GM21825 (cell line): ENCODE data around the gene HOXD10.

Experiments
- ATAC-seq: cut with Tn5 transposase; IDR thresholded peaks from one replicate; pipeline ENCODE4 v1.9.1; 2021; ENCODE audit warnings: mild to moderate bottlenecking, moderate library complexity; ENCODE audit not compliant: unreplicated experiment

The HOXD10 gene

GRCh38 chr2:176105730-176106580 lies 10.6 kb upstream of the HOXD10 start:
- no peak for ATAC-seq

DNA sequence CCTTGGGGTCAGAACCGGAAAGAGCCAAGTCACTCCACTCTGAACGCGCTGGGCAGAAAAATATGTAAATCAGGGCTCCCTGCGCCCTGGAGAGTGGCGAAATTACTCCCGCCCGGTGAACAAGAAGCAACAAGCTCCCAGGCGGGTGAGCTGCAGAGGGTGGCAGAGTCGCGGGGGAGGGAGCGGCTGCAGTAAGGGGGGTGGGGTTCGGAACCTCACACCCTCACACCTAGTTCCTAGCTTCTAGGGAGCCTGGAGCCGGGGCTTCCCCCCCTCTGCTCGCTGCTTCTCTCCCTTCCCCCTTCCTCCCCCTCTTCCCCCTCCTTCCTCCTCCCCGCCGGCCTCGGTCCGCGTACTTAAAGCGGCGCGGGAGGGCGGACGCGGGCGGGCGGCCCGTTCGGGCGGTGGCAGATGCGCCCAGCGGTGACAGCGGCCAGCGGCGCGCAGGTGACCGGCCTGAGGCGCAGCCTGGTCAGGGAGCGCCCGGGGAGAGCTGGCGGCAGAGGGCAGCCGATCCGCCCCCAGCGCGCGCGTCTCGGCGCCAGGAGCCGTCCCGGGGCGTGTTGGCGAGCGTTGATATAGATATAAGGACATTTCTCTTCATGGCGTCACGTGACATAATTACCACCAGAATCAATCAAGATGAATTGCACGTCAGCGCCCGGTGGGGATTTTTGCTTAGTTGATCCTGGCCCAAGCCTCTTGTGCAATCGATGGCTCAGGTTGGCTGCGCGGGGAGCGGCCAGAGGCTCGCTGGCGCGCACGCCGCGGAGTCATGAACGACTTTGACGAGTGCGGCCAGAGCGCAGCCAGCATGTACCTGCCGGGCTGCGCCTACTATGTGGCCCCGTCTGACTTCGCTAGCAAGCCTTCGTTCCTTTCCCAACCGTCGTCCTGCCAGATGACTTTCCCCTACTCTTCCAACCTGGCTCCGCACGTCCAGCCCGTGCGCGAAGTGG lies 9.7 kb upstream of the HOXD10 start, which contains the start of gene HOXD11:
Gene HOXD11 (plus strand): TSS at position 700 of the 959 bp plus-strand sequence. CDS start 76 bp downstream, at position 776.
- ATAC-seq, result no peak

GRCh38 chr2:176107731-176108181 lies 8.8 kb upstream of the HOXD10 start:
- no peak for ATAC-seq

DNA sequence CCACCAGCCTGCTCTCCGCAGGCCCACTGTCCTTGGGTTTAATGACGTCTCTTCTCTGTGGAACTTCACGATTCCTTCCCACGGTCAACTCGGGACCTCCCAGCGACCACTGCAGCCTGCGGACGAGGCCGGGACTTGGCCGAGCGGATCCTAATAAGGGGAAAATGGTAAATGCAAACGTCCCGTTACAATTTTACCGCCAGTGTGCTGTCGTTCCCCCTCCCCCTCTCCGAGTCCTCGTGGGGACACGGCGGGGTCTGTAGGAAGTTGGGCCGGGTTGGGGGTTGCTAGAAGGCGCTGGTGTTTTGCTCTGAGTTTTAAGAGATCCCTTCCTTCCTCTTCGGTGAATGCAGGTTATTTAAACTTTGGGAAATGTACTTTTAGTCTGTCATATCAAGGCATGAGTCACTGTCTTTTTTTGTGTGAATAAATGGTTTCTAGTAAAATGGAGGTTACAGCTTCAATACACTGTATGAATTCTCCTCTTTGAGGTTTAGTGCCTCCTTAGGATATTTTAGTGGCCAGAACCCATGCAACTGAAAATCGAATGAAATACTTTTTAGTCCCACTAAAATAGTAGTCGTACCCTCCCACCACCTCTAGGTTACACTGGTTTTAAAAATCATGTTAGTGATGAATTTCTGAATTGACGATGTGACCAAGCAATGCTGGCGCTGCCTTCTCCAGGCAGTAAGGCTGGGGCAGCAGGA lies 7.2 kb upstream of the HOXD10 start:
- ATAC-seq, result no peak

GRCh38 chr2:176109946-176110345 lies 6.6 kb upstream of the HOXD10 start:
- ATAC-seq, result no peak

GRCh38 chr2:176110415-176111308 lies 5.9 kb upstream of the HOXD10 start:
- no peak for ATAC-seq

- no peak for ATAC-seq
These were observed 5.3 kb upstream of the HOXD10 start for GRCh38 chr2:176111309-176111663.

DNA sequence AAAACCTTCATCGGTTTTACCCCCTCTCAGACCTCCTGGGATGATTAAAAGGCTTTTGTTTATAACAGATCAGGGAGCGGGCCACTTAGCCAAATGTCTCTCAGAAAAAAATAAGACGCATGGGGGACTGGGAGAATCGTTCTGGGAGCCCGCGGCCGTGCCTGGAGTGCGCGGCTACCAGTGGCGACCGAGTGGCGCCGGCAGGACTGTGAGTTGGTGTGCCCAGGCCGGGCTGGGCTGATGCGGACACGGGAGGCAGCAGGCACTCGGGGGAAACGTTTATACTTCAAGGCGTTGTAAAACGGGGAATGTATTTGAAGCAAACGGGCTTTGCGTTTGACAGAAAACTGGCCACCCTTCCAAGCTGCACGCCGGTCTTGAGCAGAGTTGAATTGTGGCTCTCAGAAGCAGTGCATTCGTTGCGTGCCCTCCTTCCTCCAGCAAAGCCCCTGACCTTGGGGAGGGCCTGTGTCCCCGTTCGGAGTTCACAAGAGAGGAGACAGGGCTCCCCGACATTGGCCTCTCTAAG lies 4.7 kb upstream of the HOXD10 start:
- no peak for ATAC-seq

GRCh38 chr2:176112375-176113302 lies 3.9 kb upstream of the HOXD10 start:
- ATAC-seq, result no peak

DNA sequence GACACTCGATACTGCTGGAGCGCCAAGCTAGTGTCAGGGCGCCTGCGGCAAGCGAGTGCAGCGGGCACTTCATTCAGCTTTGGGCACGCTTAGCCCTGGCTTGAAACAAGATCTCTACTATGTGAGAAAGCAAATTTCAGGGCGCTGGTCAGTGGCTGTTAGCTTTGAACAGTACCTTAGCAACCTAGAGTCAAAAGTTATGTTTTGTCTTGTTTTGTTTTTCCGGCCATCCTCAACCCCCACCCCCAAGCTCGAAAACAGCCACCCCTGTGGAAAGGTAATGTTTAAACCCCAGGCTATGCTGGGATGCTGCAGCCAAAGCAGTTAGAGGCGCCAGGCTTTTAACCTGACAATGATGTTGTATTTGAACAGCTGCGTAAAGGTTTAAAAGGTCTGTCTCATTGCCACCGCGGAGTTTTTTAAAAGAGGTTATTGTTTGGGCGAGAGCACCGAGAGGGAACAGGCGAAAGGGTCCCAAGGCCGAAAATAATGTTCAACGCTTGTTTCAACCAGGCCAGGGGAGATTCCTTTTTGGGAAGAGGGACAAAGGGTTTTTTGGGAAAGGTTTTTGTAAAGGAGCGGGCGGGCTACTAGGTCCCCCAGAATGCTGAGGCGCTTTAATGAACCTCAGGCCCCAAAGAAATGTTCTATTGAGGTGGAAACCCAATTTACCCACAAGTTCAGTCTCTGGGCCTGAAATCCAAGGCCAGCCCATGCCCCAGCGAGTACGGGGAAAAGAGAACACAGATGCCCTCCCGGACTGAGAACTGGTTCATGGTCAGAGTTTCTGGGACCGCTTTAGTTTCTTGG lies 2.3 kb upstream of the HOXD10 start:
- ATAC-seq, result no peak

GRCh38 chr2:176114930-176115625 lies 1.5 kb upstream of the HOXD10 start:
- no peak for ATAC-seq

GRCh38 chr2:176117162-176117822 lies 714 bp downstream of the HOXD10 start:
- no peak for ATAC-seq

DNA sequence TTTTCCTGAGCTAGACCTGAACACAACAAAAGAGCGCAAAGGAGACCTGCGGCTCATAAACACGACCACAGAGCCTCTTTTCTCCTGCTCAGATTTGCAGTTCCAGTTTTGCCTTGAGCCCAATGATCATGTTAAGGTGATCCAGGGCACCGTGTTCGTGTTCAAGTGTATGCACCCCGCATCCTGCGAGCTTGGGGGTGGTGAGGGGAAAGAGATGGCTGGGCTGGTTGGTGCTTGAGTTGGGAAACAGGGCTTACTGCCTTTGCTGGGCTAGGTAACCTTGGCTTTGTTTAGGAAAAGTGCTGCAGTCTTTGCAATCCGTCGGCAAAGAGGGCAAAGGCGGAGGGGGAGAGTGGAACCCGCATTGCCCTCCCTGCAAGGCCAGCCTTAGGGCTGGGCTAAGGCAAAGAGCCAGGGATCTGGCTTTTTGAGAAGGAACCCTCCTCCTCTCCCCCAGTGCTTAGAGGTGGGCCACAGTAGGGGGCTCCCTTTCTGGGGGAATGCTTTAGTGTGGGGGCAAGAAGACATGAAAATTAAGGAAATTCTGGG lies 1.3 kb downstream of the HOXD10 start:
- ATAC-seq, result no peak

DNA sequence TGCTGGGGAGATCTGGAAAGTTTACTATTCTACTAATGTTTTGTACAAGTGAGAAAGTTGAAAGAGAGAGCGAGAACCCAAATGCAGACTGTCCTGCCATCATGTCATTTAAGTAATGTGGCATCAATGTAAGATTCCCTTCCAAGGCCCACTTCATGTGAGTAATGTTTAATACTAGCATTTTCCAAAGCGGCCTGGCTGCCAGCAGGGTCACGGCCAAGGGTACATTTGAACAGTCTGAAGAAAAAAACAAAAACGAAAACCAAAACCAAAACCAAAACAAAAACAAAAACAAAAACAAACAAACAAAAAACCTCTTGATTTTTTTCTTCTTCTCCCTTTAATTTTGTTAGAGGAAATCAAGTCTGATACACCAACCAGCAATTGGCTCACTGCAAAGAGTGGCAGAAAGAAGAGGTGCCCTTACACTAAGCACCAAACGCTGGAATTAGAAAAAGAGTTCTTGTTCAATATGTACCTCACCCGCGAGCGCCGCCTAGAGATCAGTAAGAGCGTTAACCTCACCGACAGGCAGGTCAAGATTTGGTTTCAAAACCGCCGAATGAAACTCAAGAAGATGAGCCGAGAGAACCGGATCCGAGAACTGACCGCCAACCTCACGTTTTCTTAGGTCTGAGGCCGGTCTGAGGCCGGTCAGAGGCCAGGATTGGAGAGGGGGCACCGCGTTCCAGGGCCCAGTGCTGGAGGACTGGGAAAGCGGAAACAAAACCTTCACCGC lies 2.2 kb downstream of the HOXD10 start:
- no peak for ATAC-seq

GRCh38 chr2:176120364-176121189 lies 4.0 kb downstream of the HOXD10 start:
- ATAC-seq, result no peak
